Measurements from ENCODE around the gene RDH11. TPM values are rescaled to one million over a fixed set of nuclear protein-coding genes. Genes with fewer than 3 reads are reported as not detected.
A peak's percentile ranks its signal among the peaks of the same experiment; 100 is the strongest.

Gene RDH11
- total RNA-seq, 1 donor from 2014 or later = 25.1 TPM

DNA sequence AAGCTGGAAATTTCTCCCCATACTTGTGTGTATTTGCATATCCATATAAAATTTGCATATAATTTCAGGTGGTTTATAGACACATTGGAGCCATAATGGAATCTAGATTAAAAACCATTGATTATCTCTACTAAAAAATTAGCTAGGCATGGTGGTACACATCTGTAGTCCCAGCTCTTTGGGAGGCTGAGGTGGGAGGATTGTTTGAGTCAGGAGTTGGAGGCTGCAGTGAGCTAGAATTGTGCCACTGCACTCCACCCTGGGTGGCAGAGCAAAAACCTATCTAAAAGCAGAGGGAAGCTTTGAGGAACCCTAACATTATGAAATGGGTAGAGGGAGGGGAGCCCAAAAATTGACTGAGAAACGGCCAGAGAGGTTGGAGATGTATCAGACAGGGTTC lies 2.6 kb upstream of the RDH11 start:
- H3K36me3 ChIP-seq = no peaks in the 10 kb centered on the region
- DNase-seq (ENCODE audit: low spot score in 2 of 2) = no peak
- no peaks in the 10 kb centered on the region for H3K9me3 ChIP-seq
- H3K27ac ChIP-seq = no peak overlapping the region
- intact Hi-C loops (cut with DNase I) = loop anchor here (10.0 kb wide), 2 partner anchors 343 to 453 kb away; partner anchors contain the start of genes ATP6V1D and PALS1
- TF ChIP-seq, protein P1, sequence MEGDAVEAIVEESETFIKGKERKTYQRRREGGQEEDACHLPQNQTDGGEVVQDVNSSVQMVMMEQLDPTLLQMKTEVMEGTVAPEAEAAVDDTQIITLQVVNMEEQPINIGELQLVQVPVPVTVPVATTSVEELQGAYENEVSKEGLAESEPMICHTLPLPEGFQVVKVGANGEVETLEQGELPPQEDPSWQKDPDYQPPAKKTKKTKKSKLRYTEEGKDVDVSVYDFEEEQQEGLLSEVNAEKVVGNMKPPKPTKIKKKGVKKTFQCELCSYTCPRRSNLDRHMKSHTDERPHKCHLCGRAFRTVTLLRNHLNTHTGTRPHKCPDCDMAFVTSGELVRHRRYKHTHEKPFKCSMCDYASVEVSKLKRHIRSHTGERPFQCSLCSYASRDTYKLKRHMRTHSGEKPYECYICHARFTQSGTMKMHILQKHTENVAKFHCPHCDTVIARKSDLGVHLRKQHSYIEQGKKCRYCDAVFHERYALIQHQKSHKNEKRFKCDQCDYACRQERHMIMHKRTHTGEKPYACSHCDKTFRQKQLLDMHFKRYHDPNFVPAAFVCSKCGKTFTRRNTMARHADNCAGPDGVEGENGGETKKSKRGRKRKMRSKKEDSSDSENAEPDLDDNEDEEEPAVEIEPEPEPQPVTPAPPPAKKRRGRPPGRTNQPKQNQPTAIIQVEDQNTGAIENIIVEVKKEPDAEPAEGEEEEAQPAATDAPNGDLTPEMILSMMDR (IDR thresholded peaks at IDR 0.05) = no peak
- H3K4me1 ChIP-seq = peaks cover 0 to 5% of the 10 kb centered on the region in 2 donors
- no peaks in the 10 kb centered on the region for H3K27me3 ChIP-seq
- H3K4me3 ChIP-seq = no peak overlapping the region

DNA sequence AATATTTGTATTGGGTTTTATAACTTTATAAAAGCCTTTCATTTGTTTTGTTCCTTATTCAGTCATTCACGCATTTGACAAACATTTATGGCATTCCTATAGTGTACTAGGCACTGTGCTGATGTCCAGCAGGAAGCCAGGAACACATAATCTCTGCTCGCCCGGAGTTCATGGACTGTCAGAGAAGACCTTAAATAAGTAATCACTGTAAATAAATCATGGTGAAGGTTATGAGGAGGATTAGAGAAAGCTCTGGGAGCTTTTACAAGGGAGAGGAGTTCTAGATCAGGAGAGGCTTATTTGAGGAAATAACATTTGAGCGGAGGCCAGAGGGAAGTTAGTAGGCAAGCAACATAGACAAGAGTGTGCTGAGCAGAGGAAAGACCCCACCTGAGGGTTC lies 1.4 kb upstream of the RDH11 start:
- H3K27me3 ChIP-seq = no peaks in the 10 kb centered on the region
- DNase-seq (ENCODE audit: low spot score in 2 of 2) = no peak
- TF ChIP-seq, protein P1 (IDR thresholded peaks at IDR 0.05) = no peak

GRCh38 chr14:67694791-67695393 lies 672 bp downstream of the RDH11 start:
- peaks cover 12 to 24% of the 10 kb centered on the region in 2 donors for H3K36me3 ChIP-seq
- peaks cover 0 to 5% of the 10 kb centered on the region in 2 donors for H3K4me1 ChIP-seq
- peak overlapping the region; percentile 68 to 88 for H3K4me3 ChIP-seq
- TF ChIP-seq, protein P1 (IDR thresholded peaks at IDR 0.05) = no peak
- intact Hi-C loops (cut with DNase I) = loop anchor here (2.0 to 10.0 kb wide), 4 partner anchors 20 to 450 kb away; partner anchors contain the start of genes ARG2, ATP6V1D, PALS1 and VTI1B
- no peaks in the 10 kb centered on the region for H3K9me3 ChIP-seq
- no peaks in the 10 kb centered on the region for H3K27me3 ChIP-seq
- peak overlapping the region; percentile 74 to 84 for H3K27ac ChIP-seq
- peak; percentile 49 to 85 for DNase-seq (ENCODE audit: low spot score in 2 of 2)

More for the DNA sequence above, 1.4 kb upstream of the RDH11 start:
- peaks cover 0 to 5% of the 10 kb centered on the region in 2 donors for H3K4me1 ChIP-seq
- no peak overlapping the region for H3K4me3 ChIP-seq
- intact Hi-C loops (cut with DNase I) = loop anchor here (10.0 kb wide), 2 partner anchors 342 to 452 kb away; partner anchors contain the start of genes ATP6V1D and PALS1
- no peak overlapping the region for H3K27ac ChIP-seq
- peaks cover under 1 to 5% of the 10 kb centered on the region in 2 donors for H3K36me3 ChIP-seq
- no peaks in the 10 kb centered on the region for H3K9me3 ChIP-seq

GRCh38 chr14:67690011-67690410 lies 5.6 kb downstream of the RDH11 start:
- H3K27me3 ChIP-seq = no peaks in the 10 kb centered on the region
- peaks cover 0 to 5% of the 10 kb centered on the region in 2 donors for H3K4me1 ChIP-seq
- TF ChIP-seq, protein P1 (IDR thresholded peaks at IDR 0.05) = no peak
- no peaks in the 10 kb centered on the region for H3K9me3 ChIP-seq
- H3K4me3 ChIP-seq = no peak overlapping the region
- no peak overlapping the region for H3K27ac ChIP-seq
- intact Hi-C loops (cut with DNase I) = loop anchor here (10.0 kb wide), 2 partner anchors 335 to 445 kb away; partner anchors contain the start of genes ATP6V1D and PALS1
- no peak for DNase-seq (ENCODE audit: low spot score in 2 of 2)
- H3K36me3 ChIP-seq = peaks cover 35 to 61% of the 10 kb centered on the region in 2 donors

- intact Hi-C loops (cut with DNase I) = no loop called here
- TF ChIP-seq, protein P1 (IDR thresholded peaks at IDR 0.05) = no peak
- no peak overlapping the region for H3K4me3 ChIP-seq
- H3K27ac ChIP-seq = no peak overlapping the region
- no peak for DNase-seq (ENCODE audit: low spot score in 2 of 2)
- H3K4me1 ChIP-seq = no peaks in the 10 kb centered on the region
- no peaks in the 10 kb centered on the region for H3K9me3 ChIP-seq
- peaks cover 29 to 42% of the 10 kb centered on the region in 2 donors for H3K36me3 ChIP-seq
- no peaks in the 10 kb centered on the region for H3K27me3 ChIP-seq
Observed at GRCh38 chr14:67683842-67684241, 11.7 kb downstream of the RDH11 start.
